NOMO-1 treated with dmso at 0.1 percent for 144 hours (cell line): Measurements from ENCODE around the gene AOPEP.
"Not testable (repeated sequence)": the region's sequence is repeated elsewhere in the genome, so short reads cannot be mapped to it uniquely, and the experiment has no call there.

Experiments used
- DNase-seq: peaks from one replicate; lab custom pipeline; 2025; ENCODE audit not compliant: unreplicated experiment; lab: John Stamatoyannopoulos, UW

AOPEP gene

DNA sequence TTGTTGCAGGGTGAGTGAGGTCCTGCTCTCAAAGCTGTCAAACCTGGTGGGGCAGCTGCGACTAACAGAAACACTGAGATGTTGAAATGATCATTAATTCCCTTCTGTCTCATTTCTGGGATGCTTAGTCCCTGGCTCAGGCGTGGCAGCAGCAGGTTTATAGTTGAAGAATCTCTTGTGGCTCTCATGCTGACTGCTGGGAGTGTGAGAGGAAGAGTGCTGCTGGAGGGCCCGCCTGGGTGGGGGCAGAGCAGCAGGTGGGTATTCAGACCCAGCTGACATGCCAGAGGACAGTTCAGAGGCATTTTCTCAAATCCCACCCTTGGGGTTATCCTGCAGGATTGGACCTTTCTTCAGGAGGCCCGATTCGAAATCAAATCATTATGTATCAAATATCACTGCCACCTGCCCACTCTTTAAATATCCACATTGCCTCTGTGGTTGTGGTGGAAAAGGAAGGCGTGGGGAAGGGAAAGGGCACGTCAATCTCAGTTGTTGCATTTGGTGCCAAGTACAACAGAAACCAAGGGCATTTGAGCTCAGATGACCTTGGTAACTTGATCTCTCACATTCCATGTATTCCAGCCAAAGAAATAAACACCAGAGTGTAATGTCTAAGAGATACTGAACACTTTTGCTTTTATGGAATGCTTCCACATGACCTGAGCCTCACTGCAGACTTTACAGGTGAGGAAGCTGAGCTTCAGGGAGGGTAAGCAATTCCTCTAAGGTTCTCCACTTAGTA is 224.3 kb downstream of the AOPEP start:
- DNase-seq = no peak

DNA sequence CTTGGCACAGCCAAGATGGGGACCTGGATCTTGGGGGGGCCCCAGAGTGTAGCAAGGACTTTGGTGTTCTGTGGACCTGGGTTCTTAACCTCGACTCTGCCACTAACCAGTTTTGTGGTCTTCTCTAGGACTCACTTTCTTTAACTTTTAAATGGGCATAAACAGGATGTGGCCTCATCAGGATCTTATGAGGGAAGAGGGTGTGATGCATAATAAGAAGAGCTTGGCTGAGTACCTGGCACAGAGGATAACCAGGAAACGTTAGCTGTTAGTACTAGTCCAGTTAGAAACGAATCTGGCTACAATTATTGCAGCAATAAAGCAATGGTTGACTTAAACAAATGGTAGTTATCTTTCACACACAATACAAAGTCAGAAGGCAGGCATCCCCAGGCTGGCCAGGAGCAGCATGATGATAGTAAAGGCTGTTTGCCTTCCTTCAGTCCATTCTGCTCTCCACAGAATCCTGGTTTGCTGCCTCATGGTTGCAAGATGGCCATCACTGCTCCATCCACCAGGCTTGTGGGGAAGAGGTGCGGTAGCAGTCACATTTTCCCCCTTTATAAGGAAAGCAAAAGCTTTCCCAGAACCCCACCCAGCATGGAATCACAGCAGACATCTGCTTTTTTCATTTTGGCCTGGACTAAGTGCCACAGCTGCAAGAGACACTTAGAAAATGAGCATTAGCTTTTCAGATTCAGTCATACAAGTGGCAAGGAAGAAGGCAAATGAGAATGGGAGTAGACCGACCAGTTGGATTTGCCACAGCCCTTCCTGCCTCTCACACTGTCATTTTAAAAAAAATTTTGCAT is 225.0 kb downstream of the AOPEP start:
- DNase-seq = no peak

DNA sequence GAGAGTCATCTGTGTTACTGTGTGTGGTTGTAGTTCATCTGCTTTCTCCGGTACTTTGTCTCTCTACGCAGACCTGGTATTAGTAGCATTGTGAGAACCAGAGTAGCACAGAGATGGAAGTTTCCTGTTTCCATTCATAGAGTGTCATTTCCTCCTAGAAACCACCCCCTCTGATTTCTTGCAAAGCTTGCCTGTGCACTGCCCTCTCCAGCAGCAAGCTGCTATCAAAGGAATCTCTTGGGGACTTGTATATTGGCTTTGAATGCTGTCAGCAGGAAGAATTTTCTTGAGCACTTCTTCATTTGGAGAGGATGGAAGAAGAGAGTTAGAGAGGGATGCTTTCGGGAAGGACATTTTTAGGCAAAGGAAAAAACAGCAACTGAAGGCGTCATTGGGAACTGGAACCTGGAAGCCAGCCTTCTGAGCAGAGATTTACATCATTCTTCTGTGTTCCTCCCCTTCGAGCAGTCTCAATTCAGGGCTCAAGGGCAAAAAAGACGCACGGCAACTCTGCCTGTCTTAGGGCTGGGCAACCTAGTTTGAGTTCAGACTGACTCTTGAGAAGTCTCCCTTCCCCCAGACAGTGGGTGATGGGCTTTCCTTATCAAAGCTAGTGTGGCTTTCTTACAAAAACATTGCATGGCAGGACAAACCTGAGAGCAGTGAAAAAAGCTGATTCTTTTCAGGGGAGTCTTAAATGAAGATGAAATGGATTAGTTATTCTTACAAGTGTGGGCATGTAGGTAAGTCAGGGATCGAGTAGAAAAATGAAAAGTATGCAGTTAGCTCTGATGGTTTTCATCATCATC is 226.3 kb downstream of the AOPEP start:
- no peak for DNase-seq

DNA sequence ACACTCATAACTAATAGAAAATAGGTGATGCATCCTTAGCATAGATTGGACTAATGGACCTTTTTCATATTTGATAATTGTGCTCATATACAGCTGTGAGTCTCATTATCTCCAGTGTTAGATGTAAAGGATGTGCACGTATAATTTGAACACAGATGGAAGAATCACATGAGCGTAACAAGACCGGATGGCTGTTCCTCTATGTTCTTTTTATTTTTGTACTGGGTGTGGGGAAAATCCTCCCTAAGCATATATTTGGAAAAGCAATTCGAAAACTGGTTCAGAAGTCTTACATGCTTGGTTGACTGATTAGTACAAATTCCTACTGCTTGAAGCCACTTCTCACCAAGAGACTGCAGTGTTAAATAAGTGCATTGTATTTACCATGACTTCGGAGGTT is 230.2 kb downstream of the AOPEP start:
- DNase-seq = no peak

DNA sequence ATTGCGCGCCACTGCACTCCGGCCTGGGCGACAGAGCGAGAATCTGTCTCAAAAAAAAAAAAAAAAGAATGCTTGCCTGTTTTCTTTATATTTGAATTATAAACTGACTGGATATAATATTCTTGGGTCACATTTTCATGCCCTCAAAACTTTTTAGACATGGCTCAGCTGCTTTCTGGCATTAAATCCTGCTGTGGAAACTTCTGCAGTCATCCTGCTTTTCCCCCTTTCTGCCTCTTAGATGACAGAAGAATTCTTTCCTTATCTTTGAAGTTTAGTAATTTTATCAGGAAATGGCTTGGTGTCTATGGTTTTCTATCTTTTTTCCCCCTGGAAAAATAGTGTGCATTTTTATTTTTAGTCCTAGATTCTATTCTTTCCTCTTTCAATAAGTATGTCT is 234.5 kb downstream of the AOPEP start:
- no peak for DNase-seq

DNA sequence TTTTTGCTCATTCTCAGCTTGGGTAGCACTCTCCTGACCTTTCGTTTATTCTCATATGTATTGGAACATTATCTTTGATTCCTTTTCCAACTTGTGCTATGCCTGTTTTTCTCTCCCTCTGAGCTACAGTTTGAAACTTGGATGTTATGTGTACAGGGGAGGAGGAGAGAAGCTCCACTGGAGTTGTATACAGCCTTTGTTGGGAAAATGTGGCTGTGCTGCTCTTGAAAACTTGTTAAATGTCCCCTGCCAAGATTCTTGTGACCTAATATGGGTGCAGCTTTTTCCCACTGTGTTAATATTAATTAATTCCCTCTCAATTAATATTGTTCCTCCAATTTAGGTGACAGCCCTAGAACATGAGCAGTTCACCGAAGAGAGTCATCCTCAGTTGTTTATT is 235.4 kb downstream of the AOPEP start:
- no peak for DNase-seq

DNA sequence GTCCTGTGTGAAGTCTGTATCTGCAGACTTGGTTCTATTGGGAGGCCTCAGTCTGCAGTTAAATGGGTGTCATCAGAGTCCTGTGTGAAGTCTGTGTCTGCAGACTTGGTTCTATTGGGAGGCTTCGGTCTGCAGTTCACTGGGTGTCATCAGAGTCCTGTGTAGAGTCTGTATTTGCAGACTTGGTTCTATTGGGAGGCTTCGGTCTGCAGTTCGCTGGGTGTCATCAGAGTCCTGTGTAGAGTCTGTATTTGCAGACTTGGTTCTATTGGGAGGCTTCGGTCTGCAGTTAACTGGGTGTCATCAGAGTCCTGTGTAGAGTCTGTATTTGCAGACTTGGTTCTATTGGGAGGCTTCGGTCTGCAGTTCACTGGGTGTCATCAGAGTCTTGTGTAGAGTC is 239.1 kb downstream of the AOPEP start:
- not testable (repeated sequence) for DNase-seq

DNA sequence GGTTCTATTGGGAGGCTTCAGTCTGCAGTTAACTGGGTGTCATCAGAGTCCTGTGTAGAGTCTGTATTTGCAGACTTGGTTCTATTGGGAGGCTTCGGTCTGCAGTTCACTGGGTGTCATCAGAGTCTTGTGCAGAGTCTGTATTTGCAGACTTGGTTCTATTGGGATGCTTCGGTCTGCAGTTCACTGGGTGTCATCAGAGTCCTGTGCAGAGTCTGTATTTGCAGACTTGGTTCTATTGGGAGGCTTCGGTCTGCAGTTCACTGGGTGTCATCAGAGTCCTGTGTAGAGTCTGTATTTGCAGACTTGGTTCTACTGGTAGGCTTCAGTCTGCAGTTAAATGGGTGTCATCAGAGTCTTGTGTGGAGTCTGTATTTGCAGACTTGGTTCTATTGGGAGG is 239.5 kb downstream of the AOPEP start:
- DNase-seq = not testable (repeated sequence)

DNA sequence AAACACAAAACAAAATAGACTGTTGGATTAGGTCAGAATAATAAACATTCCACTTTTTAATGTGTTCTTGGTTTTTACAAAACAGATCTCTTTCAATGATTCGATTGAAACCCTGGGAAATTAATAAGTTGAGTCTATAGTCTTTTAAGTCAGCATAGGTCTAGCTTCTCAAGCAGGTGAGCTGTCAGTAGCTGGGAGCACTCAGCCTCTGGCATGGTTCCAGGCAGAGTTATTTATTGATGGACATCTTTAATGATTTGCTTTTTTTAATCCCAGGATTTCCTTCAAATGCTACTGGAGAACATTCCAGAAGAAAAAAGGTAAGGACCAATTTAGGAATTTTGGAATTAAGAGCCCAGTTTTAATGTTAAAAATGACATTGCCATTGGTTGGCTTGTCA is 241.0 kb downstream of the AOPEP start:
- DNase-seq = no peak

DNA sequence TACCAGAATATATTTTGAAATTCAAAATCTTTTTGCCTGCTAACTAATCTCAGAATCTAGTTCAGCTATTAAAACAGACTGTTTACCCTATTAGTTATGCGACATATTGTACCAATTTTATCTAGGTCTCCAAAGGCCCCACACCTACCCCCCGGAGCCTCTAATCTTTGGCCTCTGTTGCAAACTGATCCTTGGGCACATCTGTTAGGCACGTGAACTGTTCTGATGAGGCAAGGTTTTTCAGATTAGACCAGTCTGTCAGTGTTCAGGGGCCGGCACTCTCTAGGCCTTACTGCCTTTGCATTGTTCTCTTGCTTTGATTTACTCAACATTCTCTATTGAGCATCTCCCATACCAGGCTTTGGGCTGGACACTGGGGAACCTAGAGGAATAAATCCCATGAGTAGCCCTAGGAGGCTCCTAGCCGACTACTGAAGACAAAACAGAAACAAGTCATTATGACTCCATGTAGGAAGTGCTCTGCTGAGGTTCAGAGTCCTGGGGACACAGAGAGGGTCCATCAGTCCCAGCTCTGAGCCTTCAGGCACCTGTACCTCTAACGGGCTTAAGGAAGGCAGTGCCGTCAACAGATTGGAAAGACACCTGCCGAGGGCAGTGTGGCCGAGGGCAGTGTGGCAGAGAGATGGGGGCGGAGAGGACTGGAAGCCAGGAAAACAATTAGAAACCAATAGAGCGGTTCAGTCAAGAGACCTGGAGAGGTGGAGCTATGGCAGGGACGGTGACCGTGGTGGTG is 245.1 kb downstream of the AOPEP start:
- DNase-seq = no peak

DNA sequence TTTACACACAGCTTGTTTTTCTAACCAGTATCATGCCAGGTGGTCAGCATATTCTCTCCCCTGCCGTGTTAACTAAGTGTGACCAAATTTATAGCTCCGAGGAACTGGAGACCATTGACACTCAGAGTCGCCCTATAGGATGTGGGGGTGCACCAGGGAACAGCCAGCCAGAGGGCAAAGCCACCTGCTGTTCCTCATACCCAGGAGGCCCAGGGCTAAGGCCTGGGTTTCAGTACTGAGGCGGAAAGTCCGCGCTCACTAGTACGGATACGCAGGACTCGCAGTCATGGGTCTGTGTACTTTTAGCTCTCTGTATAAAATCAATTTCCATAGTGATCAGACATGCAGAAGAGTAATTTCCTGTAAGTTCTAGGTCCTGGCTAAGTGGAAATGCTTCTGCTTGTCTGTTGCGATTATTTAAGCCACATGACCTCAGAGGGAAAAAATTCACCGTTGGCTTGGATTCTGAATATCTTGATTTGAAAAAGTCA is 247.0 kb downstream of the AOPEP start:
- no peak for DNase-seq

DNA sequence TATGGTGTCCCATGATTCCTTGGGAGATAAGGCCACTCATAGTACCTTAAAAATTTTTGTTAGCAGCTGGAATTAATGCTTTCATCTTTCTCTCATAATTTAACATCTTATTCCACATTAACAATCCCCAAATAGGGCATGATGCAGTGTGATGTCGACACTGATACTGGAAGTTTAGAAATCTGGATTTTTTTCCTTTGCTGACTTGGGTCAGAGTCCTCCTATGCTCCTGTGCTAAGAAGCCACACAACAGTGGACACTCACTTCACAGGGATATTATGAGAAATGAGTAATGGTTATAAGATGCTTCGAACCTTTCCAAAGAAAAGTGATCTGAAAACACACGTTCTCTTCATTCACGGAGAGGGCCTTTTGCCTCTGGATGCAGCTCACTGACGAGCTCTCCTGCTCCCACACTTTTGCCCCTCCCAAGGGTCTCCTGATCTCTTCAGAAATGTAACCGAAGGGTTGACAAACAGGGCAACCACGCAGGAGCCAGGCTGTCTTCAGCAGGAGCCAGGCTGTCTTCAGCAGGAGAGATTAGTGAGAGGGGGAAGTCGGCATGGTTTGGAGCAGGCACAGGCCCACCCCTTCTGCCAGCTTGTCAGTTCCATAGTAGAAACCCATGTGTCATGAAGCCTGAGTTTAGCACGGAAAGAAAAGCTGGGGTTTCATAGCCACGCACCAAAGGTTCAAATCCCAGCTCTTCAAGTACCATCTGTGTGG is 247.8 kb downstream of the AOPEP start:
- DNase-seq = no peak

DNA sequence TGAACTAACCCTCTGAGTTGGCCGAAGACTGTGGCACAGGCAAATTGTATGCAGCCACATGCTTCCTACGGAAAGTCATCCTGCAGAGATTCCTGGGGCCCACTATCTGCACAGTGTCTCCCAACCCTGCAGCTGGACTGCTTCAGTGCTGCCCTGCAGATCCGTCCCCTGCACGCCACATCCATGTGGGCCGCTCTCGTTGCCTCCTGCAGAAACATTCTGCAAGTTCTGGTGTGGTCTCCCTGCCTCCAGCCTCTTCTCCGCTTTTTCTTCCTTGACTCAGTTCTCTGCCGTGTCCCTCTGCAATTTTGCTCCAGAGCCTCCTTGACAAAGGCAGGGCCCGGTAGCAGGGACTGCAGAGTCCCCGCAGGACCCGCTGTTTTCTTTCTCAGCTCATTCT is 249.0 kb downstream of the AOPEP start:
- no peak for DNase-seq

DNA sequence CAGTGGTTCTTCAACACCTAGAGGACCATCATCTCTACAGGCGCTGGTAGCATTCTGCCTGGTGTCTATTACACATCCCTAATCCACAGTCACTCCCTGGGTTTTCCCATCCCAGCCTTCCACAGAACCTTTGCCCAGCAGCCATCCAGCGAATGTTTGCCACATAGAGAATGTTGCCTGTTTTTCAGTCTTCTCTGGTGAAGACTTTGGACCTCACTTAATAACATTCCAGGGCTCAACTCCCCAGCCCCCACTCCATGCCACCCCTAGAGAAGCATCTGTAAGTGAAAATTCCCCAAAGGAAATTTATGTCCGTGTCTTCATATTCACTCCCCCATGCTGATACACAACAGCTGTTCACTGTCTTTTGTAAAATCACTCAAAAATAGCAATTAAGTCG is 249.6 kb downstream of the AOPEP start:
- DNase-seq = no peak

DNA sequence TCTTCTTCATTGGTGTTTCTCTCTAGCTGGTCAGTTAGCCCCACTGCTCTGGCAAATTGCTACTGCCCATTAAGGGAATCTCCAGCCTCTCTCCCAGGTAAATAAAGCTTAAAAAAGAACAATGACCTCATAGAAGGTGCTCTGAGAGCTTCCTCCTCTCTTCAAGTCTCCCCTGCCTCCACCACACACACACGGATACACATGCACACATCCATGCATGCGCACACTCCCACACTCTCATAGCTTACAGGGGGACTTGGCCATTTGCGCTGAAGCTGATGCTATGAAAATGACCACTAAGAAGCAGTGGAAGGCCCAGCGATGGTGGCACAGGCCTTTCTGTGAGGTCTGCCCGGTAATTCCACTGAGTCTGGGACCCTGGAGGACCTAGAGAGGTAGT is 250.9 kb downstream of the AOPEP start:
- DNase-seq = no peak

DNA sequence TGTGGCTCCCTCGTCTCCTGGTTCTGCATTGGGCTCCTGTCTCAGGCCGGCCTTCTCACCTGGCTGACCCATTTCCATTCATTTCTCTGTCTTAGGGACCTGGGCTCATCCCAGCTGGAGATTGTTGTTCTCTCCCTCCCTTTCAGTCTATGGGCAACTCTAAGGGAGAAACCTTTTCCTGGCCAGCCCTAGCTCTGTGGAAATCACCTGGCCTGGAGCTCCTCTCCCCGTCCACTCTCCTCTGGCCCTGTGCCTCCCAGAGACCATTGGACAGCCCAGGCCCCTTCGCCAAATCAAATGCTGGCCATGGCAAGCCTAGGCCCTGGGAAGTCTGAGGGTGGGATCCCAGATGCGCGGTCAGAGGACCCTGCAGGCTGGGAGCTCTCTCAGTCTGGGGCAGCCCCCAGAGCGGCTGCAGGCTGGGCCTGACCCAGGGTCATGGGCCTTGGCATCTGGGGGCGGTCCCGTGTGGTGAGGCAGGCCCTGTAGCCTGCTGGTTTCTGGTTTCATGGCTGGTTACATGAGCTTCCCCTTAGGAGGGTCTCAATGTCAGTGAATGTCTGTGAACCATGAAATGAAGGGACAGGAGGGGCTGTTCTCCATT is 253.5 kb downstream of the AOPEP start:
- no peak for DNase-seq

DNA sequence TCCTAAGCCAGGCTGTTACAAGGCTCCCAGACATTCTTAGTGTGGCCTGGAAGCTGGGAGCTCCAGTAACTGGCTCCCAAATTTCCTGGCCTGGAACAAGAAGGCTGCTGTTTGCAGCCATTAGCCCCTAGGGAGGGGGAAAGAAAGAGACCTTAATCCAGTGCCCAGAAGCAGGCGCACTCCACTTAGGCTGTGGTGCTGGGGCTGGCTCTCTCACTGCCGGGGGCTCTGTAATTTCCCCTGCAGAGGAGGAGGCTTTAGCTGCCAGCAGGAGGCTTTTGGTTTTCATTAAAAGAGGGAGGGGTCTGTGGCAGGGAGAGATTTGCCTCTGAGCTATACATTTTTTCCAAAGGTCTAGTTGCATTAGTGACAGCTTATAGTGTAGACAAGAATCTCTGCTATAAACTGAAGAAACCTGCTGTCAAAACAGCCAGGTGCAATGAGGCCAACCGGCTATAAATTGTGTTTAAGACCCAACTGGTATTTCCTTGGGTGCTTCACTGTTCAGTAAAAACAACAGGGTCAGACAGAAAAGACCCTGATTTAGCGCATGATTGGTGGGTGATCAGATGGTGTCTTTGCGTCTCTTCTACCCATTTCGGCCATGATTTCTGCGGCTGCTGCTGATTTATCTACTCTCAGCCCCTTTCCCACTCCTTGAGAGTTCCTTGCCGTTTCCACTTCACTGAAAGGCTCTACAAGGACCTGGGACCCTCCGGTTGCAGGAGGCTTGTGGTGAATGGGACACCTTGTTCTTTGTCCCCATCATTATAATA is 254.6 kb downstream of the AOPEP start:
- no peak for DNase-seq

DNA sequence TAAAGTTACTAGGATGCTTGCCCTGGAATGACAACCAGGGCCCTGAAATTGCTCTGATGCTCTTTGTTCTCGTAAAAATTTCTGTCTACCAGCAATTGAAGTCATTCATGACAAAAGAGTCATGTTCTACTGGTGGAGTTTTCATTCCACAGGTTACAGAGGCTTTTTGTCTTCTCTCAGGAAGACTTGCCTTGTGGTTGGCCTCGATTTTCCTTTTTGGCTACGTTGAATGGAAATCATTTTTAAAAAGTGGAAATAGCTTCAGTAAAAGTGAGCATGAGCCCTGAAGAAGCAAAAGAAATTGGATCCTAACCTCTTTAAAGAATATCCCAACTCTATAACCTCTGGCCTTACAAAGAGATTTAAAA is 255.2 kb downstream of the AOPEP start:
- DNase-seq = no peak

DNA sequence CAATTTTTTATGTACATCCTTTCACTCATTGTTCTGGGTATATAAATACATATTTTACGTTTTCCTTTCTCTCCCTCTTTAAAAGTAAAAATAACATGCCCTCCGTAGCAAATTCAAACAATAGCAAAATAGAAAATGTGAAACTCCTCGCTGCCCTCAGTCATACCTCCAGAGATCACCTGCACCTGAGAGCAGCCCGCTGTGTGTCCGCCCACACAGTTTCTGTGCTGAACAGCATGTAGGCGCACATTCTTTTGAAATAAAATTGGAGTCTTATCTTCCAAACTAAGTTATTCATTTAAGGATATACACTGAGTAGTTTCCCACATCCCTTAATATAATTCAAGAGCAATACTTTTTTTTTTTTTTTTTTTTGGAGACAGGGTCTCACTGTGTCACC is 255.7 kb downstream of the AOPEP start:
- DNase-seq = no peak
